Activated CD4-positive, alpha-beta memory T cell treated with anti-CD3 and anti-CD28 coated beads for 36 hours (primary cell): Measurements from ENCODE around the gene CCDC88A. TPM values are rescaled to one million over a fixed set of nuclear protein-coding genes. Genes with fewer than 3 reads are reported as not detected.
"Not testable (repeated sequence)": the region's sequence is repeated elsewhere in the genome, so short reads cannot be mapped to it uniquely, and the experiment has no call there.

Experiments used
- CTCF ChIA-PET: fragments of 350-600 bp; sonication (Branson Sonifier 250); formaldehyde crosslinking; loops from one replicate; lab custom pipeline; 2021; ENCODE audit warnings: antibody characterized with exemption, inconsistent platforms; lab: Charles Lee
- POLR2A ChIA-PET: fragments of 350-600 bp; sonication (Branson Sonifier 250); formaldehyde crosslinking; loops from one replicate; lab custom pipeline; 2021; ENCODE audit warnings: antibody characterized with exemption; lab: Charles Lee
- DNase-seq: peaks from one replicate; pipeline ENCODE4 v3.0.0-alpha.2; 2020
- H3K27ac Mint-ChIP-seq: one replicate; pipeline ENCODE4 v1.8.0; 2021; ENCODE audit warnings: mixed read lengths
- H3K27me3 Mint-ChIP-seq: one replicate; pipeline ENCODE4 v1.8.0; 2021; ENCODE audit warnings: mixed read lengths
- H3K36me3 Mint-ChIP-seq: one replicate; pipeline ENCODE4 v1.8.0; 2021; ENCODE audit warnings: mixed read lengths
- H3K4me1 Mint-ChIP-seq: one replicate; pipeline ENCODE4 v1.8.0; 2021; ENCODE audit warnings: low read depth, mixed read lengths
- H3K4me3 Mint-ChIP-seq: one replicate; pipeline ENCODE4 v1.8.0; 2021; ENCODE audit warnings: mild to moderate bottlenecking, mixed read lengths
- H3K9me3 Mint-ChIP-seq: one replicate; pipeline ENCODE4 v1.8.0; 2021; ENCODE audit warnings: mixed read lengths
- intact Hi-C: fragments of 100-400 bp; cut with micrococcal nuclease; formaldehyde crosslinking; loops from one replicate; pipeline ENCODE4 v1.15.1; 2023
- total RNA-seq, 2 experiments: library from RNA; stranded (reverse); gene quantifications; one replicate each; pipeline ENCODE4 v1.2.3, GENCODE V29; 2021

CCDC88A gene
- total RNA-seq, 2 experiments from 2014 or later: 13.2 to 14.1 TPM

GRCh38 chr2:55361465-55362189 is 58.0 kb downstream of the CCDC88A start:
- H3K36me3 Mint-ChIP-seq: no peaks in the 10 kb centered on the region
- POLR2A ChIA-PET: no interaction called here
- intact Hi-C loops: no loop called here

GRCh38 chr2:55358451-55358850 is 61.2 kb downstream of the CCDC88A start:
- CTCF ChIA-PET: no interaction called here

More at GRCh38 chr2:55361465-55362189, 58.0 kb downstream of the CCDC88A start:
- Mint-ChIP-seq H3K4me3 (no peak overlapping the region), H3K4me1 (no peaks in the 10 kb centered on the region), H3K9me3 (no peaks in the 10 kb centered on the region), H3K27ac (no peak overlapping the region), H3K27me3 (no peaks in the 10 kb centered on the region)
- CTCF ChIA-PET: interaction anchor here (0.6 kb wide), 1 partner anchor 16 kb away, joined by 3 read pairs; no protein-coding TSS in a partner anchor
- DNase-seq: no peak

GRCh38 chr2:55357927-55358326 is 61.7 kb downstream of the CCDC88A start:
- H3K27me3 Mint-ChIP-seq: no peaks in the 10 kb centered on the region
- ChIA-PET POLR2A (no interaction called here), CTCF (no interaction called here)
- H3K4me3 Mint-ChIP-seq: no peak overlapping the region
- no peak overlapping the region for H3K27ac Mint-ChIP-seq
- intact Hi-C loops: no loop called here
- H3K4me1 Mint-ChIP-seq: no peaks in the 10 kb centered on the region
- H3K9me3 Mint-ChIP-seq: no peaks in the 10 kb centered on the region
- H3K36me3 Mint-ChIP-seq: no peaks in the 10 kb centered on the region
- DNase-seq: no peak

More at GRCh38 chr2:55358451-55358850, 61.2 kb downstream of the CCDC88A start:
- H3K27me3 Mint-ChIP-seq: no peaks in the 10 kb centered on the region
- intact Hi-C loops: no loop called here
- no peaks in the 10 kb centered on the region for H3K4me1 Mint-ChIP-seq
- POLR2A ChIA-PET: no interaction called here
- H3K27ac Mint-ChIP-seq: no peak overlapping the region
- H3K36me3 Mint-ChIP-seq: no peaks in the 10 kb centered on the region
- H3K4me3 Mint-ChIP-seq: no peak overlapping the region
- H3K9me3 Mint-ChIP-seq: no peaks in the 10 kb centered on the region
- no peak for DNase-seq

GRCh38 chr2:55357164-55357563 is 62.5 kb downstream of the CCDC88A start:
- H3K4me1 Mint-ChIP-seq: no peaks in the 10 kb centered on the region
- CTCF ChIA-PET: no interaction called here
- DNase-seq: no peak
- POLR2A ChIA-PET: no interaction called here
- H3K27ac Mint-ChIP-seq: no peak overlapping the region
- H3K36me3 Mint-ChIP-seq: no peaks in the 10 kb centered on the region
- no peaks in the 10 kb centered on the region for H3K9me3 Mint-ChIP-seq
- H3K4me3 Mint-ChIP-seq: no peak overlapping the region
- intact Hi-C loops: no loop called here
- H3K27me3 Mint-ChIP-seq: no peaks in the 10 kb centered on the region

GRCh38 chr2:55356136-55356535 is 63.5 kb downstream of the CCDC88A start:
- H3K27ac Mint-ChIP-seq, H3K36me3 Mint-ChIP-seq, H3K4me3 Mint-ChIP-seq, H3K27me3 Mint-ChIP-seq, intact Hi-C loops, H3K4me1 Mint-ChIP-seq, H3K9me3 Mint-ChIP-seq, DNase-seq, CTCF ChIA-PET, POLR2A ChIA-PET: not testable (repeated sequence)

- Mint-ChIP-seq H3K27me3 (no peaks in the 10 kb centered on the region), H3K9me3 (no peaks in the 10 kb centered on the region), H3K4me1 (no peaks in the 10 kb centered on the region), H3K36me3 (peaks cover 5% of the 10 kb centered on the region), H3K4me3 (no peak overlapping the region), H3K27ac (no peak overlapping the region)
- ChIA-PET POLR2A (no interaction called here), CTCF (no interaction called here)
- no peak for DNase-seq
- intact Hi-C loops: no loop called here
These were observed 64.2 kb downstream of the CCDC88A start for GRCh38 chr2:55355451-55355850.

- ChIA-PET POLR2A (no interaction called here), CTCF (no interaction called here)
- no peaks in the 10 kb centered on the region for H3K4me1 Mint-ChIP-seq
- H3K36me3 Mint-ChIP-seq: peaks cover 10% of the 10 kb centered on the region
- no peak overlapping the region for H3K27ac Mint-ChIP-seq
- intact Hi-C loops: no loop called here
- no peaks in the 10 kb centered on the region for H3K9me3 Mint-ChIP-seq
- DNase-seq: no peak
- H3K27me3 Mint-ChIP-seq: no peaks in the 10 kb centered on the region
- no peak overlapping the region for H3K4me3 Mint-ChIP-seq
These were observed 68.0 kb downstream of the CCDC88A start for GRCh38 chr2:55351672-55352071.

DNA sequence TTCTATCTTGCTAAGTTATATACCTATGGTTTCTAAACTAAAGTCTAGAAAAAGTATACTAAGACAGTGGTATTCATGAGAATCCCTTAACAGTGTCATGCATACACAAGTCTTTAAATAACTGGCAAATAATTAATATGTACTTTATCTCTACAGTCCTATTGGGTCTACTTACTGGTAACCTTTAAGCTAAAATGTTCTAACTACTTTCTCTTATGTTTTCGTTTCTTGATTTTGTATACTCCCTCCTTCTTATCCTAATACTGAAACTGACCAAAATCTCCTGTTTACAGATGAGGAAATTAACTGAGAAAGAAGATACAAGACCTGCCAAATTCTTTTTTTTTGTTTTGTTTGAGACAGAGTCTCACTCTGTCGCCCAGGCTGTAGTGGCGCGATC is 74.6 kb downstream of the CCDC88A start:
- H3K36me3 Mint-ChIP-seq: peaks cover 5% of the 10 kb centered on the region
- H3K27me3 Mint-ChIP-seq: no peaks in the 10 kb centered on the region
- H3K27ac Mint-ChIP-seq: no peak overlapping the region
- no peak overlapping the region for H3K4me3 Mint-ChIP-seq
- intact Hi-C loops: no loop called here
- CTCF ChIA-PET: no interaction called here
- POLR2A ChIA-PET: interaction anchor here (0.7 kb wide), 1 partner anchor 90 kb away, joined by 4 read pairs; no protein-coding TSS in a partner anchor
- no peaks in the 10 kb centered on the region for H3K9me3 Mint-ChIP-seq
- no peak for DNase-seq
- H3K4me1 Mint-ChIP-seq: no peaks in the 10 kb centered on the region

GRCh38 chr2:55338268-55338667 is 81.4 kb downstream of the CCDC88A start:
- no peaks in the 10 kb centered on the region for H3K9me3 Mint-ChIP-seq
- DNase-seq: no peak
- no peaks in the 10 kb centered on the region for H3K4me1 Mint-ChIP-seq
- H3K27me3 Mint-ChIP-seq: no peaks in the 10 kb centered on the region
- no peak overlapping the region for H3K27ac Mint-ChIP-seq
- POLR2A ChIA-PET: no interaction called here
- H3K36me3 Mint-ChIP-seq: no peaks in the 10 kb centered on the region
- intact Hi-C loops: no loop called here
- no peak overlapping the region for H3K4me3 Mint-ChIP-seq
- CTCF ChIA-PET: no interaction called here

- ChIA-PET POLR2A (no interaction called here), CTCF (interaction anchor here (0.7 kb wide), 1 partner anchor 98 kb away, joined by 3 read pairs; no protein-coding TSS in a partner anchor)
- intact Hi-C loops: no loop called here
- Mint-ChIP-seq H3K4me1 (no peaks in the 10 kb centered on the region), H3K4me3 (no peak overlapping the region), H3K36me3 (no peaks in the 10 kb centered on the region), H3K9me3 (no peaks in the 10 kb centered on the region), H3K27me3 (no peaks in the 10 kb centered on the region), H3K27ac (no peak overlapping the region)
- DNase-seq: no peak
These were observed 84.9 kb downstream of the CCDC88A start for GRCh38 chr2:55334728-55335127.

GRCh38 chr2:55330541-55331297 is 88.9 kb downstream of the CCDC88A start:
- peaks cover 7% of the 10 kb centered on the region for H3K36me3 Mint-ChIP-seq
- DNase-seq: no peak
- H3K27ac Mint-ChIP-seq: no peak overlapping the region
- ChIA-PET POLR2A (no interaction called here), CTCF (no interaction called here)
- H3K27me3 Mint-ChIP-seq: no peaks in the 10 kb centered on the region
- peaks cover 3% of the 10 kb centered on the region for H3K9me3 Mint-ChIP-seq
- no peak overlapping the region for H3K4me3 Mint-ChIP-seq
- intact Hi-C loops: no loop called here
- no peaks in the 10 kb centered on the region for H3K4me1 Mint-ChIP-seq

DNA sequence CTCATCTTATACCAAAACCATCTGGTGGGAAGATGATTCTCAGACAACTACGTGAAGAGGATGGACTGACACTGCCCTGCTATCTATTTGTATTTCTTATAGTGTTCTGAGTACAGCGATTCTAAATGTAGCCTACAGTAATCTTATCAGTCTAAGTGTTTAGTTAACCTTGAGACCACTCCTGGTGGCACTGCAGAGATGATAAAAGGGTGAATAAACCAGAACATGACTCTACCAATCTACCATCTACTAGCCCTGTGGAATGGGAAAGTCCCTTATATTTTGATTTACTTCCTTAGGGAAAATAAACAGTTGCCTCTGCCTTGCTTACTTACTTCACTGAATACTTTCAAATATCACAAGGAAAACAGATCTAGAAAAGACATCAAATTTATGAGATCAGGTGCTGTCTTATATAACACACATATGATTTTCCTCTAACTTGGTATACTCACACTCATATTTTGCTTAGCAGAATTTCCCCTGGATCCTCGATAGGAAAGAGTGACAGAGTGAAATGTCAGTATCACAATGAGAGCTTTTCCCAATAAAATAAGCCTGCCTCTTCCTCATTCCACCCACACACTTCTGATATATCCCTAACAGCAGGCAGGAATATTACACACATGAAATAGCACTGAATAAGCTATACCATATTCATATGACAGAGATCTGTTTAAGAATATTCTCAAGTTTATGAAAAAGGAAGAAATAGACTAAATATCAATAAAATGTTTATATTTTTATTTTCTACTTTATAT is 92.0 kb downstream of the CCDC88A start:
- POLR2A ChIA-PET: interaction anchor here (0.6 kb wide), 1 partner anchor 71 kb away, joined by 3 read pairs; no protein-coding TSS in a partner anchor
- intact Hi-C loops: no loop called here

More for the DNA sequence above, 92.0 kb downstream of the CCDC88A start:
- no peak overlapping the region for H3K4me3 Mint-ChIP-seq
- CTCF ChIA-PET: no interaction called here
- H3K9me3 Mint-ChIP-seq: peaks cover 3% of the 10 kb centered on the region
- no peaks in the 10 kb centered on the region for H3K4me1 Mint-ChIP-seq
- H3K27me3 Mint-ChIP-seq: no peaks in the 10 kb centered on the region
- DNase-seq: no peak
- H3K36me3 Mint-ChIP-seq: peaks cover 7% of the 10 kb centered on the region
- no peak overlapping the region for H3K27ac Mint-ChIP-seq
